ENCODE results near the gene EID2.

GRCh38 chr19:39506944-39507714 lies 32.8 kb downstream of the EID2 start:
- TF ChIP-seq CEBPB (IDR thresholded peaks at IDR 0.05) = no peak
- peak; percentile 42; the same call in 1 of the 2 replicates for TF ChIP-seq TCF12 (IDR thresholded peaks at IDR 0.05; ENCODE audit: low read depth)
- TF ChIP-seq YY1 (IDR thresholded peaks at IDR 0.05; ENCODE audit: low read depth) = no peak
- TF ChIP-seq REST (IDR thresholded peaks at IDR 0.05; ENCODE audit: low read depth) = no peak
- peak; percentile 99 for TF ChIP-seq MAX (IDR thresholded peaks at IDR 0.05)
- TF ChIP-seq RAD21 (IDR thresholded peaks at IDR 0.05; ENCODE audit: low read depth) = no peak
- no peak for TF ChIP-seq NFIC (IDR thresholded peaks at IDR 0.05)
- TF ChIP-seq FOXM1 (IDR thresholded peaks at IDR 0.05; ENCODE audit: borderline replicate concordance, low read depth) = no peak
- TF ChIP-seq EP300 (IDR thresholded peaks at IDR 0.05; ENCODE audit: borderline replicate concordance) = no peak
